ENCODE measurements around the gene ZNF587B.
"Not testable (repeated sequence)": the region's sequence is repeated elsewhere in the genome, so short reads cannot be mapped to it uniquely, and the experiment has no call there.

- TF ChIP-seq, protein P1, sequence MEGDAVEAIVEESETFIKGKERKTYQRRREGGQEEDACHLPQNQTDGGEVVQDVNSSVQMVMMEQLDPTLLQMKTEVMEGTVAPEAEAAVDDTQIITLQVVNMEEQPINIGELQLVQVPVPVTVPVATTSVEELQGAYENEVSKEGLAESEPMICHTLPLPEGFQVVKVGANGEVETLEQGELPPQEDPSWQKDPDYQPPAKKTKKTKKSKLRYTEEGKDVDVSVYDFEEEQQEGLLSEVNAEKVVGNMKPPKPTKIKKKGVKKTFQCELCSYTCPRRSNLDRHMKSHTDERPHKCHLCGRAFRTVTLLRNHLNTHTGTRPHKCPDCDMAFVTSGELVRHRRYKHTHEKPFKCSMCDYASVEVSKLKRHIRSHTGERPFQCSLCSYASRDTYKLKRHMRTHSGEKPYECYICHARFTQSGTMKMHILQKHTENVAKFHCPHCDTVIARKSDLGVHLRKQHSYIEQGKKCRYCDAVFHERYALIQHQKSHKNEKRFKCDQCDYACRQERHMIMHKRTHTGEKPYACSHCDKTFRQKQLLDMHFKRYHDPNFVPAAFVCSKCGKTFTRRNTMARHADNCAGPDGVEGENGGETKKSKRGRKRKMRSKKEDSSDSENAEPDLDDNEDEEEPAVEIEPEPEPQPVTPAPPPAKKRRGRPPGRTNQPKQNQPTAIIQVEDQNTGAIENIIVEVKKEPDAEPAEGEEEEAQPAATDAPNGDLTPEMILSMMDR (IDR thresholded peaks at IDR 0.05) = not testable (repeated sequence)
- TF ChIP-seq POLR2A (IDR thresholded peaks at IDR 0.05) = not testable (repeated sequence)
Measured at GRCh38 chr19:57821501-57821900, 8.6 kb upstream of the ZNF587B start.

Data from testis (tissue), 2 donors.